HepG2 (cell line): ENCODE measurements around the gene GNG12. TPM values are rescaled to one million over a fixed set of nuclear protein-coding genes. Genes with fewer than 3 reads are reported as not detected.
A peak's percentile ranks its signal among the peaks of the same experiment; 100 is the strongest.

ENCODE experiments used
- CBX2 ChIP-seq, 2 experiments: fragments of 200-600 bp in 1 of 2; sonication (generic); formaldehyde crosslinking in 1 of 2; IDR thresholded peaks; 2 replicates each; pipeline versions ENCODE4 v1.7.0 to v1.8.1; 2018 to 2022; ENCODE audit warnings: low read depth in 2 of 2, low read length in 1 of 2, mild to moderate bottlenecking in 1 of 2, missing genetic modification reagents in 1 of 2
- CENPBD1 ChIP-seq: sonication (generic); formaldehyde crosslinking; IDR thresholded peaks from 2 replicates; pipeline ENCODE4 v1.8.0; 2022; ENCODE audit warnings: missing genetic modification reagents, low read depth, mild to moderate bottlenecking, borderline replicate concordance
- JUNB ChIP-seq: sonication (generic); formaldehyde crosslinking; IDR thresholded peaks from 2 replicates; pipeline ENCODE4 v1.8.0; 2022; ENCODE audit warnings: missing genetic modification reagents, mild to moderate bottlenecking, borderline replicate concordance
- MIER3 ChIP-seq: IDR thresholded peaks from 2 replicates; pipeline ENCODE4 v1.6.1; 2016; ENCODE audit warnings: missing compliant biosample characterization, borderline replicate concordance
- MIXL1 ChIP-seq: IDR thresholded peaks from 2 replicates; pipeline ENCODE4 v1.6.1; 2016
- NCOA5 ChIP-seq: sonication (generic); formaldehyde crosslinking; IDR thresholded peaks from 2 replicates; pipeline ENCODE4 v1.4.0; 2020; ENCODE audit warnings: missing genetic modification reagents
- PITX1 ChIP-seq: sonication (generic); formaldehyde crosslinking; IDR thresholded peaks from 2 replicates; pipeline ENCODE4 v1.5.1; 2020; ENCODE audit warnings: mild to moderate bottlenecking, missing genetic modification reagents
- POLR2AphosphoS2 ChIP-seq: IDR thresholded peaks from 2 replicates; pipeline ENCODE4 v1.6.1; 2011; ENCODE audit warnings: low read depth, low read length, improper control_type of control experiment
- RAD21 ChIP-seq: fragments of 450-650 bp; formaldehyde crosslinking; IDR thresholded peaks from 2 replicates; pipeline ENCODE4 v1.5.0; 2020; ENCODE audit warnings: mild to moderate bottlenecking
- RNF2 ChIP-seq: fragments of 450-650 bp; conservative IDR thresholded peaks from 2 replicates; pipeline ENCODE4 v1.6.1; 2016; ENCODE audit warnings: low read depth
- SIX4 ChIP-seq: sonication (generic); formaldehyde crosslinking; IDR thresholded peaks from 2 replicates; pipeline ENCODE4 v1.4.0; 2020; ENCODE audit warnings: missing genetic modification reagents
- SP5 ChIP-seq: IDR thresholded peaks from 2 replicates; pipeline ENCODE4 v1.6.1; 2016; ENCODE audit warnings: low read depth, borderline replicate concordance
- ZBTB20 ChIP-seq: sonication (generic); formaldehyde crosslinking; IDR thresholded peaks from 2 replicates; pipeline ENCODE4 v1.8.1; 2023; ENCODE audit warnings: missing genetic modification reagents, low read depth, mild to moderate bottlenecking, borderline replicate concordance
- ZBTB8A ChIP-seq: sonication (generic); formaldehyde crosslinking; IDR thresholded peaks from 2 replicates; pipeline ENCODE4 v1.4.0; 2020; ENCODE audit warnings: mild to moderate bottlenecking, low read depth, missing genetic modification reagents, borderline replicate concordance
- ZNF343 ChIP-seq: sonication (generic); formaldehyde crosslinking; IDR thresholded peaks from 2 replicates; pipeline ENCODE4 v1.4.0; 2020; ENCODE audit warnings: mild to moderate bottlenecking, missing genetic modification reagents
- ZNF484 ChIP-seq: sonication (generic); formaldehyde crosslinking; IDR thresholded peaks from 2 replicates; pipeline ENCODE4 v1.5.1; 2020; ENCODE audit warnings: mild to moderate bottlenecking, low read depth, missing genetic modification reagents, borderline replicate concordance
- ZNF615 ChIP-seq: sonication (generic); formaldehyde crosslinking; IDR thresholded peaks from 2 replicates; pipeline ENCODE4 v1.5.0; 2020; ENCODE audit warnings: mild to moderate bottlenecking, missing genetic modification reagents, borderline replicate concordance
- ZSCAN29 ChIP-seq: sonication (generic); formaldehyde crosslinking; conservative IDR thresholded peaks from 2 replicates; pipeline ENCODE4 v1.4.0; 2020; ENCODE audit warnings: mild to moderate bottlenecking, missing genetic modification reagents
- polyA plus RNA-seq, 8 experiments: library from polyadenylated mRNA; depleted of rRNA in 3 of 8; stranded (reverse) in 7 of 8; unstranded in 1 of 8; fragments of >200 nt; fragmentation: Illumina TruSeq in 4 of 8; extraction: Trizol in 4 of 8; gene quantifications; 2 replicates each; pipeline versions ENCODE4 v1.2.1 to v1.2.3, GENCODE V29; 2011 to 2016; ENCODE audit warnings: low read depth in 4 of 8, missing spikeins in 1 of 8, mixed read lengths in 1 of 8; ENCODE audit not compliant: insufficient read depth in 1 of 8
- total RNA-seq, 5 experiments: library from RNA; depleted of rRNA; stranded (reverse); fragments of >200 nt; fragmentation: Illumina TruSeq; extraction: Trizol; gene quantifications; 2 replicates each; pipeline ENCODE4 v1.2.3, GENCODE V29; 2016; ENCODE audit warnings: low read depth in 1 of 5
- TF ChIP-seq, protein P1 (sequence below): sonication (generic); formaldehyde crosslinking; IDR thresholded peaks from 2 replicates; pipeline ENCODE4 v1.4.0; 2020; ENCODE audit warnings: mild to moderate bottlenecking, missing genetic modification reagents, borderline replicate concordance
- TF ChIP-seq, protein P2 (sequence below): IDR thresholded peaks from 2 replicates; pipeline ENCODE4 v1.6.1; 2012; ENCODE audit warnings: low read length, improper control_type of control experiment

The GNG12 gene
- total and polyA plus RNA-seq, 2 of the 13 experiments (the other 11 are each of a cell fraction or from before 2014, with no cell fraction given): 0.11 TPM

DNA sequence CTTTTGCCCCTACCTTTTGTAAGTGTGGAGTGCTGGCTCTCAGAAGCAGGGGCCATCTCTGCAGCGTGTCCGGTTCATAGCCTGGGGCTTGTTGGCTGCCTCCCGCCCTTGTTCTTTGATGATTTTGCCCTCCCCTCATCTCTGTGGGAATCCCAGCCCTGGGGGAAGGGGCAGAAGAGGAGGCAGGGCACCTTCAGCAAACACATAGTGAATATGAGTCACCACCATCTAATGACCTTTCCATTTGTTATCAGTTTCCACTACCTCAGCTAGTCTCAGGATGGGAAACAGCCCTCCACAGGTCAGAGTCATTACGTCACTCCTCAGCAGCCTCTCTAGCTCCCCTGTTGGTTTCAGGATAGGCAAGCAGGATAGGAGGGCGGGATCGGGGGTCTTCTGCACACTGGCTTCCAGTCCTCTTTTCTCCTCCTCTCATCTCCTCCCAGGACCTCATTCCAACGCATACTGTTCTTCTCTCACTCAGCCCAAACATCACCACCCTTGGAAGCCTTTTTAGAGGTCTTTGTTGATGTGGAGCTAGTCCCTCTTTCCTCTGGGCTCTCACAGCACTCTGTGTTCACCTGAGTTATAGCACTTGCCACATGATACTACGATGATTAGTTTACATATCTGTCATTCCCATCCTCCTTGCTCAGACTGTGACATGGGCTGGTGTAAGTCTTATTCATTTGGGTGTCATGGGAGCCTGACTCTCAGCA, 132.4 kb downstream of the GNG12 start (continued):
- TF ChIP-seq, protein P1, sequence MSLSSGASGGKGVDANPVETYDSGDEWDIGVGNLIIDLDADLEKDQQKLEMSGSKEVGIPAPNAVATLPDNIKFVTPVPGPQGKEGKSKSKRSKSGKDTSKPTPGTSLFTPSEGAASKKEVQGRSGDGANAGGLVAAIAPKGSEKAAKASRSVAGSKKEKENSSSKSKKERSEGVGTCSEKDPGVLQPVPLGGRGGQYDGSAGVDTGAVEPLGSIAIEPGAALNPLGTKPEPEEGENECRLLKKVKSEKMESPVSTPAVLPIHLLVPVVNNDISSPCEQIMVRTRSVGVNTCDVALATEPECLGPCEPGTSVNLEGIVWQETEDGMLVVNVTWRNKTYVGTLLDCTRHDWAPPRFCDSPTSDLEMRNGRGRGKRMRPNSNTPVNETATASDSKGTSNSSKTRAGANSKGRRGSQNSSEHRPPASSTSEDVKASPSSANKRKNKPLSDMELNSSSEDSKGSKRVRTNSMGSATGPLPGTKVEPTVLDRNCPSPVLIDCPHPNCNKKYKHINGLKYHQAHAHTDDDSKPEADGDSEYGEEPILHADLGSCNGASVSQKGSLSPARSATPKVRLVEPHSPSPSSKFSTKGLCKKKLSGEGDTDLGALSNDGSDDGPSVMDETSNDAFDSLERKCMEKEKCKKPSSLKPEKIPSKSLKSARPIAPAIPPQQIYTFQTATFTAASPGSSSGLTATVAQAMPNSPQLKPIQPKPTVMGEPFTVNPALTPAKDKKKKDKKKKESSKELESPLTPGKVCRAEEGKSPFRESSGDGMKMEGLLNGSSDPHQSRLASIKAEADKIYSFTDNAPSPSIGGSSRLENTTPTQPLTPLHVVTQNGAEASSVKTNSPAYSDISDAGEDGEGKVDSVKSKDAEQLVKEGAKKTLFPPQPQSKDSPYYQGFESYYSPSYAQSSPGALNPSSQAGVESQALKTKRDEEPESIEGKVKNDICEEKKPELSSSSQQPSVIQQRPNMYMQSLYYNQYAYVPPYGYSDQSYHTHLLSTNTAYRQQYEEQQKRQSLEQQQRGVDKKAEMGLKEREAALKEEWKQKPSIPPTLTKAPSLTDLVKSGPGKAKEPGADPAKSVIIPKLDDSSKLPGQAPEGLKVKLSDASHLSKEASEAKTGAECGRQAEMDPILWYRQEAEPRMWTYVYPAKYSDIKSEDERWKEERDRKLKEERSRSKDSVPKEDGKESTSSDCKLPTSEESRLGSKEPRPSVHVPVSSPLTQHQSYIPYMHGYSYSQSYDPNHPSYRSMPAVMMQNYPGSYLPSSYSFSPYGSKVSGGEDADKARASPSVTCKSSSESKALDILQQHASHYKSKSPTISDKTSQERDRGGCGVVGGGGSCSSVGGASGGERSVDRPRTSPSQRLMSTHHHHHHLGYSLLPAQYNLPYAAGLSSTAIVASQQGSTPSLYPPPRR (CRISPR knock-in tag): peak; percentile 89
- TF ChIP-seq JUNB: peak; percentile 97
- no peak for TF ChIP-seq CBX2 (IDR thresholded peaks at IDR 0.05; ENCODE audit: low read depth, low read length)
- no peak for TF ChIP-seq CBX2 (CRISPR knock-in tag; IDR thresholded peaks at IDR 0.05; ENCODE audit: low read depth)
- peak; percentile 62; the same call in 1 of the 2 replicates for TF ChIP-seq MIER3 (CRISPR knock-in tag)
- TF ChIP-seq RNF2: no peak
- TF ChIP-seq SIX4: peak; percentile 62; the same call in 1 of the 2 replicates
- 0 out of 2 replicates have a peak, but pooled peaks have one; percentile 73 for TF ChIP-seq ZNF343 (CRISPR knock-in tag)
- TF ChIP-seq SP5 (CRISPR knock-in tag): peak; percentile 92
- no peak for TF ChIP-seq PITX1 (CRISPR knock-in tag)
- no peak for TF ChIP-seq RAD21 (CRISPR knock-in tag)
- no peak for TF ChIP-seq ZNF615 (CRISPR knock-in tag)
- 0 out of 2 replicates have a peak, but pooled peaks have one; percentile 50 for TF ChIP-seq ZSCAN29
- no peak for TF ChIP-seq CENPBD1 (CRISPR knock-in tag)
- no peak for TF ChIP-seq NCOA5
- no peak for TF ChIP-seq ZNF484 (CRISPR knock-in tag)
- TF ChIP-seq MIXL1 (CRISPR knock-in tag): peak; percentile 68
- TF ChIP-seq, protein P2, sequence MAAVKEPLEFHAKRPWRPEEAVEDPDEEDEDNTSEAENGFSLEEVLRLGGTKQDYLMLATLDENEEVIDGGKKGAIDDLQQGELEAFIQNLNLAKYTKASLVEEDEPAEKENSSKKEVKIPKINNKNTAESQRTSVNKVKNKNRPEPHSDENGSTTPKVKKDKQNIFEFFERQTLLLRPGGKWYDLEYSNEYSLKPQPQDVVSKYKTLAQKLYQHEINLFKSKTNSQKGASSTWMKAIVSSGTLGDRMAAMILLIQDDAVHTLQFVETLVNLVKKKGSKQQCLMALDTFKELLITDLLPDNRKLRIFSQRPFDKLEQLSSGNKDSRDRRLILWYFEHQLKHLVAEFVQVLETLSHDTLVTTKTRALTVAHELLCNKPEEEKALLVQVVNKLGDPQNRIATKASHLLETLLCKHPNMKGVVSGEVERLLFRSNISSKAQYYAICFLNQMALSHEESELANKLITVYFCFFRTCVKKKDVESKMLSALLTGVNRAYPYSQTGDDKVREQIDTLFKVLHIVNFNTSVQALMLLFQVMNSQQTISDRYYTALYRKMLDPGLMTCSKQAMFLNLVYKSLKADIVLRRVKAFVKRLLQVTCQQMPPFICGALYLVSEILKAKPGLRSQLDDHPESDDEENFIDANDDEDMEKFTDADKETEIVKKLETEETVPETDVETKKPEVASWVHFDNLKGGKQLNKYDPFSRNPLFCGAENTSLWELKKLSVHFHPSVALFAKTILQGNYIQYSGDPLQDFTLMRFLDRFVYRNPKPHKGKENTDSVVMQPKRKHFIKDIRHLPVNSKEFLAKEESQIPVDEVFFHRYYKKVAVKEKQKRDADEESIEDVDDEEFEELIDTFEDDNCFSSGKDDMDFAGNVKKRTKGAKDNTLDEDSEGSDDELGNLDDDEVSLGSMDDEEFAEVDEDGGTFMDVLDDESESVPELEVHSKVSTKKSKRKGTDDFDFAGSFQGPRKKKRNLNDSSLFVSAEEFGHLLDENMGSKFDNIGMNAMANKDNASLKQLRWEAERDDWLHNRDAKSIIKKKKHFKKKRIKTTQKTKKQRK: no peak
- TF ChIP-seq POLR2AphosphoS2: no peak
- TF ChIP-seq ZBTB8A (CRISPR knock-in tag): no peak
- TF ChIP-seq ZBTB20 (CRISPR knock-in tag): no peak
